ENCODE data around the gene LRP1.

Gene LRP1

DNA sequence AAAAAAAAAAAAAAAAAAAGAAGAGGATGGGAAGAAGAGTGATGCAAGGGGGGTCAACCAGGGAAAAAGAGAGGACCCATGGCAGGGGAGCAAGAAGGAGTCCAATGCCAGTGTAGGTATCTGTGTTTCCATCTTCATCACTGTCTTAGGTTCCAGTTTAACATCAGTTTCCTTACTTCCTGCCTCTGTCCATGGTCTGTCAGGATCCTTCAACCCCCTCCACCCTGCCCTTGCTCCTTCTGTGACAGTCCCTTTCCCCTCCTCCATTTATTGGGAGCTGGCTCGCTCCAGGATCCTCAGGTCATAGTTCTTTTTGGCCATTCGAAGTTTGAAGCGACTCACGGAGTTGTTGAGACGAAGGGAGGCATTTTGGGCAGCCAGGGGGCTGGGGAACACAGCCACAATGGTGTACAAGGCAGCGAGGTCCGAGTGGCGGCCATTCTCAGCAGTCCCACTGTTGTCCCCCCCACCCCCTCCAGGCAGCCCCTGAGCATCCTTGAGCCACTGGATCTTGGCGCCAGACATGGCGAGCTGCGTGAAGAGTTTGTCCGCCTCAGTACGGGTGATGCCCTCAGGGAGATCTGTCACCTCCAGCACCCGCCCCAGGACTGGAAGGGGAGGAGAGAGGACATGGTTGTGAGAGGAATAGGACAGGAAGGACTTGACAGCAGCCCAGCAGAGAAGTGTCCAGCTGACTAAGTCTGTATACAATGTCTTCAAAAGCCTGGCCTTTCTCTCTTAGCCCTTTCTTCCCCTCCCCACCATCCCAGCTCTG is 126.4 kb downstream of the LRP1 start:
- no peak overlapping the region for H3K27ac ChIP-seq
- TF ChIP-seq, protein P1, sequence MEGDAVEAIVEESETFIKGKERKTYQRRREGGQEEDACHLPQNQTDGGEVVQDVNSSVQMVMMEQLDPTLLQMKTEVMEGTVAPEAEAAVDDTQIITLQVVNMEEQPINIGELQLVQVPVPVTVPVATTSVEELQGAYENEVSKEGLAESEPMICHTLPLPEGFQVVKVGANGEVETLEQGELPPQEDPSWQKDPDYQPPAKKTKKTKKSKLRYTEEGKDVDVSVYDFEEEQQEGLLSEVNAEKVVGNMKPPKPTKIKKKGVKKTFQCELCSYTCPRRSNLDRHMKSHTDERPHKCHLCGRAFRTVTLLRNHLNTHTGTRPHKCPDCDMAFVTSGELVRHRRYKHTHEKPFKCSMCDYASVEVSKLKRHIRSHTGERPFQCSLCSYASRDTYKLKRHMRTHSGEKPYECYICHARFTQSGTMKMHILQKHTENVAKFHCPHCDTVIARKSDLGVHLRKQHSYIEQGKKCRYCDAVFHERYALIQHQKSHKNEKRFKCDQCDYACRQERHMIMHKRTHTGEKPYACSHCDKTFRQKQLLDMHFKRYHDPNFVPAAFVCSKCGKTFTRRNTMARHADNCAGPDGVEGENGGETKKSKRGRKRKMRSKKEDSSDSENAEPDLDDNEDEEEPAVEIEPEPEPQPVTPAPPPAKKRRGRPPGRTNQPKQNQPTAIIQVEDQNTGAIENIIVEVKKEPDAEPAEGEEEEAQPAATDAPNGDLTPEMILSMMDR (conservative IDR thresholded peaks at IDR 0.05): no peak
- TF ChIP-seq ZFX (IDR thresholded peaks at IDR 0.05): no peak

DNA sequence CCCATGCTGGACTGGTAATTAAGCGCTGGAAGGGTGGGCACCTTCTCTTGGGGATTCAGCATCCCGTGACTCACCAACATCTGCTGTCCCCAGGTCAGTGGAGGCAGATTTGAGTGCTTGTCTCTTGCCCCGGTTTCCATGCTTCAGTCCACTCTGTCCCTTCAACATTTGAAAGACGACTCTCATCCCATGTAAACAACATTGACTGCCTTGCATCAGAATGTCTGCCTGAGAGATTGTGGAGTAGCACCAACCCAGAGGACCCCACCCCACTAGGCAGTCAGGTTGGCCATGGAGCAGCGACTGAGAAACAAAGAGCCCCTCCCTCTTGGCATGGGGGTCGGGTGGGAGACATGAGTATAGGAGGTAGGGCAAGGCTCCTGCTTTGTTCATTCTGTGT is 127.6 kb downstream of the LRP1 start:
- TF ChIP-seq, protein P1 (conservative IDR thresholded peaks at IDR 0.05): no peak
- no peak for TF ChIP-seq ZFX (IDR thresholded peaks at IDR 0.05)
- H3K27ac ChIP-seq: no peak overlapping the region

DNA sequence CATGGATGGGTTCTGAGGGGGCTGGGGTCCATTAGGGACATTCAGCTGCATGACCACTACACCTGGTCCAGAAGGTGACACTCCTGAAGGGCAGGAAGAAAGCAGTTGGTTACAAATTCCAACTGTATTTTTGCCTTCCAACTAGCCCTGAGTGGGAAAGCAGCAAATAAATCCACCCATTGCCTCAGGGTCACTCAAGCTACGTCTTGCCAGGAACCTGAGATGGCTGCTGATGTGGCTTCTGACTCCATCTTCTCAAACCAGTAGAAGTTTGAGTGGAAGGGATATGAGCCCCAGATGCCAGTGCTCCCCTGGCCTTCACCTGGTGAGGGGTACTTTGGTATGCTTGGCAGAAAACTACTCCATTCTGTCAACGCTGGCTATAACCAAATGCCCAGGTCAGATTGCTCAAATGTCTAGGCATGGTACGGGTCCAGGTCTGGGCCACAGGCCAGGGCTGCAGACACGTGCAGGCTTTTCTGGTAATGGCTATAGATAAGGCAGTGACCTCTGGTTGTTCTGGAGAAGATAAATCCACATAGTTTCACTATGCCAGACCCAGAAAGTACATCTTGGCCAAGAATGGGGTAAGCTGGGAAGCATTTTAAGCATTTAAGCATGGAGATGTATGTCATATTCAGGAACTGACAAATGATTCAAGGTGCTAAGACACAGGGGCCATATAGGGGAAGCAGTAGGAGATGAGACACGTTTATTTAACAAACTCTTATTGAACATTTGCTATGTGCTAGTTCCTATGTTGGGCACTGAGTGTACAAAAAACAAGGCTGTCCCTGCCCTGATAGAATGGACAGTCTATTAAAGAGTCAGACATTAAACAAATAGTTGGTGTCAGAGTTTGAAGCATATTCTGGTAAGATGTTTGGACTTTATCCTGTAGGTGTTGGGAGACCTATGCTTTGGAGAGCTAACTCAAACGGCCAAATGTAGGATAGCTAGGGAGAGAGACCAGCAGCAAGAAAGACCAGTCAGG is 131.0 kb downstream of the LRP1 start:
- TF ChIP-seq, protein P1 (conservative IDR thresholded peaks at IDR 0.05): no peak
- TF ChIP-seq ZFX (IDR thresholded peaks at IDR 0.05): no peak
- no peak overlapping the region for H3K27ac ChIP-seq

DNA sequence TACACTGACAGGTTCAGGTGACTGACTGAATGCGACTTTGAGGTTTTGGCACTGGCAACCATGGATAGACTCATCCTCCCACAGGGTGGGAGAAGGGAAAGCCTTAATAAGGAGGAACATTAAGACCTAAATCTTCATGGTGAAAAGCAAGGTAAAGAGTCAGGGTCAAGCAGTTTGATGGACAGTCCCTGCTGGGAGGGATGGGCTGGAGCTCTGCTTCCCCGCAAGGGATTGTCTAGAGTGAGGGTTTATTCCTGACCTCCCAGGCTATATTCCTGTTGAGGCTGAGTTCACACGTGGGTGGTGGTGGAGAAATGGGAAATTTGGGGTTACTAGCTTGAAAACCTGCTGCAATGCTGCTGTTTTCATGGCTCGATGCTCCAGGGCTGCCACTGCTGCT is 132.1 kb downstream of the LRP1 start:
- TF ChIP-seq, protein P1 (conservative IDR thresholded peaks at IDR 0.05): no peak
- no peak for TF ChIP-seq ZFX (IDR thresholded peaks at IDR 0.05)
- no peak overlapping the region for H3K27ac ChIP-seq

DNA sequence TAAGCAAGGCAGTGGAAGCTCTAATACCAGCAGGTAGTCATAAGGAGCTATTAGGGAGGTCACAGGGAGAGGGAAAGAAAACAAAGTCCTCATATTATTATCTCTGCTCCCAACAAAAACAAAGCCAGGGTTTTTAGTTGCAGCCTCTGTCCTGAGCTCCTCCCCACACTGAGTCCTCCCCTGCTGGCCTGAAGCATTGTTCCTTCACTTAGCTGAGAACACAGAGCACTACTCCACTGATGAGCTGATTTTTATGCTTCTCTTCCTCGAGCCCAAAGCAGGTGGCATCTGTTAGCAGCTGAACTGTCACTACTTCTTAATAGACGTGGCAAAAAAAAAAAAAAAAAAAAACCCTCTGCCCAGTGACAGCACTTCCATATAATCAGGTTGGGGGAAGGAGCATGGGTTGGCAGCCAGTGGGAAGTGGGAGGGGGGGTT is 133.2 kb downstream of the LRP1 start:
- TF ChIP-seq ZFX (IDR thresholded peaks at IDR 0.05): no peak
- TF ChIP-seq, protein P1 (conservative IDR thresholded peaks at IDR 0.05): no peak
- no peak overlapping the region for H3K27ac ChIP-seq

DNA sequence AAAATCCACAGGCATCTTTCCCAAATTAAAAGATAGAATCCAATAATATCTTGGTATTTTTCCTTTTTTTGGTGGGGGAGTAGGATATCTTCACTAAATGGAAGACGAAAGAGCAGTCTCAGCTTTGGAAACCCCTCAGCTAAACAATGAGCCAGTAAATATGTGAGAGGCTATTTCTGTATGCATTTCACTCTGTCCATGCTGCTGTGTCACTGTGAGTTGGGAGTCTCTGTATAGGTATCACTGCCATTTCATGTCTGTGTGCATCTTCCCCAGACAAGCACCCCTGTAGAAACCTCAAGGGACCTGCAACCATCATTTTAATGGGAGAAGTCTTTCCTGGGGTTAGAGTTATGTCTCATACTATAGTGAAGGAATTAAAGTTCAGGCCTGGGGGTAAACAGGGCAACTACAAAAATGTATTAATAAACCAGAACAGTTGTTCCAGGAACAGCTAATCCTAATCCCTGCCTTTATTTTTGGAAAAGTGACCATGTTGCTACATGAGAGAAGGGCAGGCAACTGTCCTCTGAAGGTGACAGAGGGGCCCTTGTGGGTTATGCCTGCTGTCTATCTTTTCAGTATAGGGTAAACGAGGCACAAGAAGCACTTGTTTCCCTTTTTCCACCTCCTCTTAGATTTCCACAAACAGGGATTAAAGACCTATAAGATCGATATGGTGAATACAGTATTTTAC is 134.0 kb downstream of the LRP1 start:
- TF ChIP-seq, protein P1 (conservative IDR thresholded peaks at IDR 0.05): no peak
- no peak for TF ChIP-seq ZFX (IDR thresholded peaks at IDR 0.05)
- no peak overlapping the region for H3K27ac ChIP-seq
